Measurements from ENCODE around the gene BIVM.

Gene BIVM

GRCh38 chr13:102862624-102863210 lies 63.8 kb downstream of the BIVM start:
- TF ChIP-seq CTCF (IDR thresholded peaks at IDR 0.05; ENCODE audit: low read depth, low read length) = no peak
- H3K4me3 ChIP-seq (ENCODE audit: low read depth, low read length) = no peak overlapping the region
- in situ Hi-C loops (cut with HindIII; ENCODE audit: low sequenced_read_pairs) = no loop called here
- DNase-seq (ENCODE audit: low read depth, low spot score) = no peak

DNA sequence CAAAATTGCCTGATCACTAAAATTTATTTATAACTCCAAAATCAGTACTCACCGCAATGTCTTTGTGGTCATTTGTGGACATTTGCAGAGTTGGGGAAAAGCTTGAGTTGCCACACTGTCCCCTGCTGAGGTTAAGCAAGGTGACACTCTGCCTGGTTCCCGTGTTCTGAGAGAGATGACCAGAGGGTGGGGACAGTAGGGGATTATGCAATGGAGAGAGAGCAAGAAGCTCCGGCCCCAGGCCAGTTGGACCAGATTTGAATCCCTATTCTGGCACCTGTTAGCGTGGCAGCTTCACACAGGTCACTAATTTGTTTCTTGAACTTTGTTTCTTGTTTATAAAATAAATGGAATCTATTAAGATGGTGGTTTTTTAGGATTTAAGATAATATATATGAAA lies 64.7 kb downstream of the BIVM start:
- in situ Hi-C loops (cut with HindIII; ENCODE audit: low sequenced_read_pairs) = no loop called here
- no peak for DNase-seq (ENCODE audit: low read depth, low spot score)
- no peak overlapping the region for H3K4me3 ChIP-seq (ENCODE audit: low read depth, low read length)
- TF ChIP-seq CTCF (IDR thresholded peaks at IDR 0.05; ENCODE audit: low read depth, low read length) = no peak

DNA sequence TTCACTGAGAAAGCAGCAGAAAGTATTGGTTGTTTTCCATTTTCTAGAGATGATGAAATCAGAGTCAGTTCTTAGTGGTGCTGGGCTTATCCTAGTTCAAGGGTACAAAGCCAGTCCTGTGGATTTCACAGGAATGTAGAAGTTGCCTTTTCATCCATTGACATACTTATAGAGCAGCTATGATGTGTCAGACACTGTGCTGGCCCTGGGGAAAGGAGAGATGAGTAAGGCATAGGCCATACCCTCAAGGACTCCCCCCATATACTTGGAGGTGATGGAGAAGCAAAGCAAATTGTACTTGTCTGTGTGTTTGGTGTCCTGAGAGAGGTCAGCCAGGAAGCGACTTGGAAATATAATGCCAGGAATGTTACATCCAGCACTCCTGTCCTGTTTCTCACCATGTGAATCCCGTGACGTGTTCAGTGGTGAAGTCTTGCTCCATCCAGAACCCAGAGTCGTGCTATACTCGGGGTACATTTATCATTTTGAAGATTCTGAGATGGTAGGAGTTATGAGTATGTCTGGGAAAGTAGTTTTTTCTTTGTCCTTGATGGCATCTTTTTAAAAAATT lies 69.5 kb downstream of the BIVM start:
- TF ChIP-seq CTCF (IDR thresholded peaks at IDR 0.05; ENCODE audit: low read depth, low read length) = no peak
- in situ Hi-C loops (cut with HindIII; ENCODE audit: low sequenced_read_pairs) = no loop called here
- no peak overlapping the region for H3K4me3 ChIP-seq (ENCODE audit: low read depth, low read length)
- DNase-seq (ENCODE audit: low read depth, low spot score) = no peak

- DNase-seq (ENCODE audit: low read depth, low spot score) = peak; percentile 6
Observed at GRCh38 chr13:102869948-102870676, 71.2 kb downstream of the BIVM start.

DNA sequence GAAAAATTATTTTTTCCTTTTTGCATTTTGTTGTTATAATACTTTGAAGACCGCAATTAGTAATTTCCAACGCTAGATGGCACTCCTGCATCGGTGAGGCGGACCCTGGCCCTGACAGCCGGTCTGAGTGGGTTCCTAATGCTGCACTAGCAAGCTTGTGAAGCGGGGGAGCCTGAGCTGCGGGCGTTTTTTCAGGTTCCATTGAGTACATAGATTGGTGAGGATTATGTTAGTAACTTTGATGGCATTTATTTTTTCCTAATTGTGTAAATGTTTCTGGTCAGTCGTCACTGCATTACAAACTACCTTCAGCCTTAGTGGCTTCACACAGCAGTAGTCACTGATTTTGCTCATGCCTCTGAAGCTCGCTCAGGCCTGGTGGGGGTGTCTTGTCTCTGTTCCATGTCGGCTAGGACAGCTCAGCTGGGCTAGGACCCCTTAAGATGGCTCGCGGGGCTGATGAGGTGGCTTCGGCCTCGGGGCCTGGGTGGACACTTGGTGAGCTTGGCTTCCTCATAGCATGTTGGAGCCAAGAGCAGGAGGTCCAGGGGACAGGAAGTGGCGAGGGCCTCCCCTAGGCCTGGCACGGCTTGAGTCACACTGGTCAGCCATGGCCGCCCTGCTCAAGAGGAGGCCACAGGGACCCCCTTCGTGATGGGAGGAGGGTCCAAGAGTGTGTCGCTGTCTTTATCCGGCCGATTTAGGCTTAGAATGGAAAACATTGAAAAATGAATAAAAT lies 71.9 kb downstream of the BIVM start:
- peak; percentile 73 for DNase-seq (ENCODE audit: low read depth, low spot score)
- in situ Hi-C loops (cut with HindIII; ENCODE audit: low sequenced_read_pairs) = no loop called here
- H3K4me3 ChIP-seq (ENCODE audit: low read depth, low read length) = no peak overlapping the region
- peak; percentile 80 for TF ChIP-seq CTCF (IDR thresholded peaks at IDR 0.05; ENCODE audit: low read depth, low read length)

More at GRCh38 chr13:102869948-102870676, 71.2 kb downstream of the BIVM start:
- no peak for TF ChIP-seq CTCF (IDR thresholded peaks at IDR 0.05; ENCODE audit: low read depth, low read length)
- in situ Hi-C loops (cut with HindIII; ENCODE audit: low sequenced_read_pairs) = no loop called here
- no peak overlapping the region for H3K4me3 ChIP-seq (ENCODE audit: low read depth, low read length)

GRCh38 chr13:102872131-102872530 lies 73.2 kb downstream of the BIVM start:
- in situ Hi-C loops (cut with HindIII; ENCODE audit: low sequenced_read_pairs) = no loop called here
- no peak for DNase-seq (ENCODE audit: low read depth, low spot score)
- TF ChIP-seq CTCF (IDR thresholded peaks at IDR 0.05; ENCODE audit: low read depth, low read length) = no peak
- no peak overlapping the region for H3K4me3 ChIP-seq (ENCODE audit: low read depth, low read length)

All from astrocyte of the spinal cord (primary cell).